NCI-H2029 (cell line): ENCODE data around the gene PRSS27.

Experiments
- DNase-seq: peaks from one replicate; lab custom pipeline; 2025; lab: John Stamatoyannopoulos, UW

The PRSS27 gene

GRCh38 chr16:2720064-2720457 lies at the start of gene PRSS27:
TSS of gene PRSS27 (minus strand) at chr16:2720224. CDS start at chr16:2720160, 64 bp downstream.
- DNase-seq: no peak

- DNase-seq: no peak
Observed at GRCh38 chr16:2769675-2770056, 49.6 kb upstream of the PRSS27 start.

- no peak for DNase-seq
Observed at GRCh38 chr16:2769100-2769529, 49.1 kb upstream of the PRSS27 start.

DNA sequence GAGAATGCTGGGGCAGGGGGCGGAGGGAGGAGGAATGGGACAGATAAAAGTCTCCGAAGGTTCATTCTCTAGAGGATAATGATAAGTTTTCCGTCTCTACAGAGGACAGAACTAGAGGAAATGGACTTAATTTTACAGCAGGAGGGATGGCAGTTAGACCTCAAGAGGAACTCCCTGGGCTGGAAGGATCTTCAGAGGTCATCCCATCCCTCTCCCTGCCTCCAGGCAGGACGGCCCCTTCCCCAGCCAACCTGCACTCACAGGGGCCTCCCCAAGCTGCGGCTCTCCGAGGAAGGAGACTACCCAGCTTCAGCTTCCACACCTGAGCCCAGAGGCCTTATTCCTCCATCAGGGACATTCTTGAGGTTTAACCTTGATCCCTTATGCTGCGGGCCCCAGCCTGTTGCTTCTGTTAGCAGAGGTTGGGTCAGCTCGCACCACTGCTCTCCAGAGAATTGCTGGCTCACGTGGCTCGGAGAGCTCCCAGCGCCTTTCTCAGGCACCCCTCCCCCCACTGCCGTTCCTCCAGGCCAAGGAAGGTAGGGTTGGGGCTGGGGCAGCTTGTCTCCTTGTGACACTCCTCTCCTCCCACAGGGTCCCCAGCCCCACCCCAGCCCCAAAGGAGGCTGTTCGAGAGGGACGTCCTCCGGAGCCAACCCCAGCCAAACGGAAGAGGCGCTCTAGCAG lies 48.5 kb upstream of the PRSS27 start:
- no peak for DNase-seq

DNA sequence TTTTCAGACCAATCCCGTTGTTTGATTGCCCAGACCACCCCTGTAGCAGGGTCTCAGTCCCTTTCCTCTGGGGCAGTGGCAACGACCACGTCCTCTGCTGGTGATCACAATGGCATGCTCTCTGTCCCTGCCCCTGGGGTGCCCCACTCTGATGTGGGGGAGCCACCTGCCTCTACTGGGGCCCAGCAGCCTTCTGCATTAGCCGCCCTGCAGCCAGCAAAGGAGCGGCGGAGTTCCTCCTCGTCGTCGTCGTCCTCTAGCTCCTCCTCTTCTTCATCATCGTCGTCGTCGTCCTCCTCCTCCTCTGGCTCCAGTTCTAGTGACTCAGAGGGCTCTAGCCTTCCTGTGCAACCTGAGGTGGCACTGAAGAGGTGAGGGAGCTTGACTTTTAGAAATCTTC lies 47.9 kb upstream of the PRSS27 start:
- no peak for DNase-seq

DNA sequence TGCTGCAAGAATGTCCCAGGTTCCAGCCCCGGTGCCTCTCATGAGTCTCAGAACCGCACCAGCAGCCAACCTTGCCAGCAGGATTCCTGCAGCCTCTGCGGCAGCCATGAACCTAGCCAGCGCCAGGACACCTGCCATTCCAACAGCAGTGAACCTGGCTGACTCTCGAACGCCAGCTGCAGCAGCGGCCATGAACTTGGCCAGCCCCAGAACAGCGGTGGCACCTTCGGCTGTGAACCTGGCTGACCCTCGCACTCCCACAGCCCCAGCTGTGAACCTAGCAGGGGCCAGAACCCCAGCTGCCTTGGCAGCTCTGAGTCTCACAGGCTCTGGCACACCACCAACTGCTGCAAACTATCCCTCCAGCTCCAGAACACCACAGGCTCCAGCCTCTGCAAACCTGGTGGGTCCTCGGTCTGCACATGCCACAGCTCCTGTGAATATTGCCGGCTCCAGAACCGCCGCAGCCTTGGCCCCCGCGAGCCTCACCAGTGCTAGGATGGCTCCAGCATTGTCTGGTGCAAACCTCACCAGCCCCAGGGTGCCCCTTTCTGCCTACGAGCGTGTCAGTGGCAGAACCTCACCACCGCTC lies 47.2 kb upstream of the PRSS27 start:
- DNase-seq: no peak

DNA sequence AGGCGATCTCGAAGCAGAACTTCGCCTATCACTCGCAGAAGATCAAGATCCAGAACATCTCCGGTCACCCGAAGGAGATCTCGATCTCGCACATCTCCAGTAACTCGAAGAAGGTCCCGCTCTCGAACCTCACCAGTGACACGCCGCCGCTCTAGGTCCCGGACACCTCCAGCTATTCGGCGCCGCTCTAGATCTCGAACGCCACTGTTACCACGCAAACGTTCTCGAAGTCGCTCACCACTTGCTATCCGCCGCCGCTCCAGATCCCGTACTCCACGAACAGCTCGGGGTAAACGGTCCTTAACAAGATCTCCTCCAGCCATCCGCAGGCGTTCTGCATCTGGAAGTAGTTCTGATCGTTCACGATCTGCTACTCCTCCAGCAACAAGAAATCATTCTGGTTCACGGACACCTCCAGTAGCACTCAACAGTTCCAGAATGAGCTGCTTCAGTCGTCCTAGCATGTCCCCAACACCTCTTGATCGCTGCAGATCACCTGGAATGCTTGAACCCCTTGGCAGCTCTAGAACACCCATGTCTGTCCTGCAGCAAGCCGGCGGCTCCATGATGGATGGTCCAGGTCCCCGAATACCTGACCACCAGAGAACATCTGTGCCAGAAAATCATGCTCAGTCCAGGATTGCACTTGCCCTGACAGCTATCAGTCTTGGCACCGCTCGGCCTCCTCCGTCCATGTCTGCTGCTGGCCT lies 46.6 kb upstream of the PRSS27 start:
- DNase-seq: no peak

DNA sequence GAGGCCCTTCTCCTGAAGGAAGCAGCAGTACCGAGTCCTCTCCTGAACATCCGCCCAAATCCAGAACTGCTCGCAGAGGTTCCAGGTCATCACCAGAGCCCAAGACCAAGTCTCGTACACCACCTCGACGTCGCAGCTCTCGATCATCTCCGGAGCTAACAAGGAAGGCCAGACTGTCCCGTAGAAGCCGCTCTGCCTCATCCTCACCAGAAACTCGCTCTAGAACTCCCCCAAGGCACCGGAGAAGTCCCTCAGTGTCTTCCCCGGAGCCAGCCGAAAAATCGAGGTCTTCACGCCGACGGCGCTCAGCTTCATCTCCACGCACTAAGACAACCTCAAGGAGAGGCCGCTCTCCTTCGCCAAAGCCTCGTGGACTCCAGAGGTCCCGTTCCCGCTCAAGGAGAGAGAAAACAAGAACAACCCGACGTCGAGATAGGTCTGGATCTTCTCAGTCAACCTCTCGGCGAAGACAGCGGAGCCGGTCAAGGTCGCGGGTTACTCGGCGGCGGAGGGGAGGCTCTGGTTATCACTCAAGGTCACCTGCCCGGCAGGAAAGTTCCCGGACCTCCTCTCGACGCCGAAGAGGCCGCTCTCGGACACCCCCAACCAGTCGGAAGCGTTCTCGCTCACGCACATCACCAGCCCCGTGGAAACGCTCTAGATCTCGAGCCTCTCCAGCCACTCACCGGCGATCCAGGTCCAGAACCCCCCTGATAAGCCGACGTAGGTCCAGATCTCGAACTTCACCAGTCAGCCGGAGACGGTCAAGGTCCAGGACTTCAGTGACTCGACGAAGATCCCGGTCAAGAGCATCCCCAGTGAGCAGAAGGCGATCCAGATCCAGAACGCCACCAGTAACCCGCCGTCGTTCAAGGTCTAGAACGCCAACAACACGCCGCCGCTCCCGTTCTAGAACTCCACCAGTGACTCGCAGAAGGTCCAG lies 45.7 kb upstream of the PRSS27 start:
- DNase-seq: no peak

GRCh38 chr16:2764718-2765117 lies 44.7 kb upstream of the PRSS27 start:
- DNase-seq: no peak

DNA sequence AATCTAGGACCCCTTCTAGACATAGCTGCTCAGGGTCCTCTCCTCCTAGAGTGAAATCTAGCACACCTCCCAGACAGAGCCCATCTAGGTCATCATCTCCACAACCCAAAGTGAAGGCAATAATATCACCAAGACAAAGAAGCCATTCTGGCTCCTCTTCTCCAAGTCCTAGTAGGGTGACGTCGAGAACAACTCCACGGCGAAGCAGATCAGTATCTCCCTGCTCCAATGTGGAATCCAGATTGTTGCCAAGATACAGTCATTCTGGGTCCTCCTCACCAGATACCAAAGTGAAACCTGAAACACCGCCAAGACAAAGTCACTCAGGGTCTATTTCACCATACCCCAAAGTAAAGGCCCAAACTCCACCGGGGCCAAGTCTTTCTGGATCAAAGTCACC lies 43.1 kb upstream of the PRSS27 start:
- DNase-seq: no peak

DNA sequence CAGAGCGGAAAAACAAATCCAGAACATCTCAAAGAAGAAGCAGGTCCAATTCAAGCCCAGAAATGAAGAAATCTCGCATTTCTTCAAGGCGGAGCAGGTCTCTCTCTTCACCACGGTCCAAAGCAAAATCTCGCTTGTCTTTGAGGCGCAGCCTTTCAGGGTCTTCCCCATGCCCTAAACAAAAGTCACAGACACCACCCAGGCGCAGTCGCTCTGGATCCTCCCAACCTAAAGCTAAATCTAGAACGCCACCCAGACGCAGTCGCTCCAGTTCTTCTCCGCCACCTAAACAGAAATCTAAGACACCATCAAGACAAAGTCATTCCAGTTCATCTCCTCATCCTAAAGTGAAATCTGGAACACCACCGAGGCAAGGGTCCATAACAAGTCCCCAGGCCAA lies 42.7 kb upstream of the PRSS27 start:
- DNase-seq: no peak

- DNase-seq: no peak
Observed at GRCh38 chr16:2761886-2762583, 42.0 kb upstream of the PRSS27 start.

DNA sequence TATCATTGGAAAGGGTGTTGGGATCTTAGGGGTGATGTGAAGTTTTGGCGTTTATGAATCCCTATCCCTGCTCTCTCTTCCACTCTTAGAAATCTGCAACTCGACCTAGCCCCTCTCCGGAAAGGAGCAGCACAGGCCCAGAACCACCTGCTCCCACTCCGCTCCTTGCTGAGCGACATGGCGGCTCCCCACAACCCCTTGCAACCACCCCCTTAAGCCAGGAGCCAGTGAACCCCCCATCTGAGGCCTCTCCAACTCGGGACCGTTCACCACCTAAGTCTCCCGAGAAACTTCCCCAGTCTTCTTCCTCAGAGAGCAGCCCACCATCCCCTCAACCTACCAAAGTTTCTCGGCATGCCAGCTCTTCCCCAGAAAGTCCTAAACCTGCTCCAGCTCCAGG lies 41.4 kb upstream of the PRSS27 start:
- DNase-seq: no peak

DNA sequence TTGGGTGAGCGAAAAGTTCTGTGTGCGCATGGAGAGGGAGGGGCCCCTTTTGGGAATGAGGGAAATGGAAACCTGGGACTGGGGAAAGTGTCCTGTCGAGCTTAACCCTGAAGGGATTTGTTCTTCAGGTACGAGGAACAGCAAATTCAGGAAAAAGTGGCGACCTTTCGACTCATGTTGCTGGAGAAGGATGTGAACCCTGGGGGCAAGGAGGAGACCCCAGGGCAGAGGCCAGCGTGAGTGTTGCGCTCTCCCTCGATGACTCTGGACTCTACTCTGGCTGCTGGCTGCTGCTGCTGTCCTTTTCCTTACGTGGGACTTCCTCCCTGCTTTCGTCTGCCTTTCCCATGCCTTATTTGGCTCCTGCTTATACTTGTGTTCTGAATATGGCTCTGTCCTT lies 37.3 kb upstream of the PRSS27 start:
- no peak for DNase-seq

- DNase-seq: no peak
Observed at GRCh38 chr16:2756288-2757015, 36.4 kb upstream of the PRSS27 start.

DNA sequence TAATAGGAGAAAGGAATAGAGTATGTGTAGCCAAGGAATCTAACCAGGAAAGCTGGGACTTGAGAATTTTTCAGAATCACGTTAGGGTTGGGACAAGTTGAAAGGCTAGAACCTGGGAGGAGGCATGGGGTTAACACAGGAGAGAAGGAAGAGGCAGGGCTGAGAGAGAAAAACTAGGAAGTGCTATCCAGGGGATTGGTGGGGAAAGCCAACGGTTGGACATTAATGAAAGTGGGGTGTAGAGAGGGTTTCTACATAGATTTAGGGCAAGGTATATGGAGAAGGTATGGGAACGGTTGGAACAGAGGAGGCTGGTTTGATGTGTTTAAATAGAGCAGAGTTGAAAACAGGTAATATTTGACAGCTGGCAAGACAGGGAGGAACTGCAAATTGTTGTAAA lies 35.1 kb upstream of the PRSS27 start:
- no peak for DNase-seq

GRCh38 chr16:2753733-2754020 lies 33.7 kb upstream of the PRSS27 start:
- no peak for DNase-seq

GRCh38 chr16:2752850-2753732 lies 33.1 kb upstream of the PRSS27 start:
- peak; percentile 80 for DNase-seq

GRCh38 chr16:2752035-2752849 lies 32.2 kb upstream of the PRSS27 start, which contains the start of gene SRRM2:
TSS of gene SRRM2 (plus strand) at chr16:2752638. CDS start at chr16:2756365, 3,727 bp downstream.
- peak; percentile 92 for DNase-seq
